Prostate gland (tissue), 2 donors: ENCODE measurements around the gene KIF2B.

Experiments
- POLR2A ChIP-seq: fragments of 450-650 bp; IDR thresholded peaks from one replicate; pipeline ENCODE4 v1.6.1; 2016; ENCODE audit warnings: antibody characterized with exemption, mild to moderate bottlenecking
- POLR2AphosphoS5 ChIP-seq: sonication (generic); formaldehyde crosslinking; IDR thresholded peaks from one replicate; pipeline ENCODE4 v1.6.1; 2017; ENCODE audit warnings: antibody characterized with exemption
- TF ChIP-seq, protein P1 (sequence below), 4 experiments: fragments of 200-600 bp in 2 of 4; fragments of 450-650 bp in 2 of 4; sonication (generic) in 2 of 4; IDR thresholded peaks; 1 replicate in 3 of 4; 2 replicates in 1 of 4; pipeline ENCODE4 v1.5.1; 2016 to 2019; ENCODE audit warnings: antibody characterized with exemption in 4 of 4, mild to moderate bottlenecking in 2 of 4, moderate library complexity in 2 of 4

DNA sequence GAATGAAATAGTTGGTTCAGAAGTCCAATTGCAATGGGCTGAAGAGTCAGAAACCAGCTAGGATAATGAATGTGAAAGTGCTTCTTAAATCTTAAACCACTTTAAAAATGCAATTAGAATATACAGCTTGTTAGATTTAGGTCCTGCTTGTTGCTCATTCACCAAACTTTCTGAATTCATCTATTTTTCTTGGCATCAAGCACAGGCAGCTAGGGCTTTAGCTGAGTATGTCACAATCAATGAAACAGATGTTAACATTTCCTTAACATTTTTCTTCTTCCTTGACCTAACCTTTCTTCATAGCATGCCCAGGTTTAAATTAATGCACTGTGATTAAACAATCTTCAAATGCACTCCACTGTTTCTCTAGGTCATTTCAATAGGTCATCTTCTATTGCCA is 14.4 kb downstream of the KIF2B start:
- TF ChIP-seq, protein P1, sequence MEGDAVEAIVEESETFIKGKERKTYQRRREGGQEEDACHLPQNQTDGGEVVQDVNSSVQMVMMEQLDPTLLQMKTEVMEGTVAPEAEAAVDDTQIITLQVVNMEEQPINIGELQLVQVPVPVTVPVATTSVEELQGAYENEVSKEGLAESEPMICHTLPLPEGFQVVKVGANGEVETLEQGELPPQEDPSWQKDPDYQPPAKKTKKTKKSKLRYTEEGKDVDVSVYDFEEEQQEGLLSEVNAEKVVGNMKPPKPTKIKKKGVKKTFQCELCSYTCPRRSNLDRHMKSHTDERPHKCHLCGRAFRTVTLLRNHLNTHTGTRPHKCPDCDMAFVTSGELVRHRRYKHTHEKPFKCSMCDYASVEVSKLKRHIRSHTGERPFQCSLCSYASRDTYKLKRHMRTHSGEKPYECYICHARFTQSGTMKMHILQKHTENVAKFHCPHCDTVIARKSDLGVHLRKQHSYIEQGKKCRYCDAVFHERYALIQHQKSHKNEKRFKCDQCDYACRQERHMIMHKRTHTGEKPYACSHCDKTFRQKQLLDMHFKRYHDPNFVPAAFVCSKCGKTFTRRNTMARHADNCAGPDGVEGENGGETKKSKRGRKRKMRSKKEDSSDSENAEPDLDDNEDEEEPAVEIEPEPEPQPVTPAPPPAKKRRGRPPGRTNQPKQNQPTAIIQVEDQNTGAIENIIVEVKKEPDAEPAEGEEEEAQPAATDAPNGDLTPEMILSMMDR (IDR thresholded peaks at IDR 0.05), result no peak
- TF ChIP-seq POLR2A (no peak), POLR2AphosphoS5 (no peak)
